Measurements from ENCODE around the gene THYN1. TPM values are rescaled to one million over a fixed set of nuclear protein-coding genes. Genes with fewer than 3 reads are reported as not detected.

Gene THYN1
- total RNA-seq, 8 experiments from 2014 or later: 45.7 to 97.0 (median 70.3) TPM

DNA sequence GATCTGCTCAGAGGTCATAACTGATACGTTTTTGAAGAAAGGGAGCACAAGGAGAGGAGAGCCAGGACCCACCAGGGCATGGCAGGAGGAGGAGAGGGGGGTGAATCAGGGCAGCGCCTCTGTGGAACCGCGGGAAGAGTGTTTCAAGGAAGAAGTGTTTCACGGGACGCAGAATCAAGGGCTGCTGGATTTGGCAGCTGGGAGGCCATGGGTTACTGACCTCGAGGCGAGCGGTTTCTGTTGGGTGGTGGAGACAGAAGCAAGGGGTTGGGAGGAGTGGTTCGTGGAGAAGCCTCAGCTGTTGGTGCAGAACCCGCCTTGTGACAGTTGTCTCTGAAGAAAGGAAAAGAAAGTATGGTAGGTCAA, 15.6 kb downstream of the THYN1 start:
- no peak for ATAC-seq (replicated peaks in 6 of 8)
- H3K4me3 ChIP-seq: no peak overlapping the region
- in situ Hi-C loops (cut with MboI; ENCODE audit: low pct_unique_long_range_greater_than_20kb in 2 of 9, low sequenced_read_pairs in 9 of 9, unreplicated experiment in 9 of 9): loop anchor here in 1 of 9 experiments (25.0 kb wide), 1 partner anchor 300 kb away; no protein-coding TSS in a partner anchor
- 80 to 93% (median 83%) methylated on average over 1 to 11 of the region's 11 CpGs; no CpG with 5 or more reads in 2 of the 10 experiments for WGBS, 10 experiments
- H3K27ac ChIP-seq: no peak overlapping the region
- H3K4me1 ChIP-seq (replicated peaks in 1 of 2): no peaks in the 10 kb centered on the region

DNA sequence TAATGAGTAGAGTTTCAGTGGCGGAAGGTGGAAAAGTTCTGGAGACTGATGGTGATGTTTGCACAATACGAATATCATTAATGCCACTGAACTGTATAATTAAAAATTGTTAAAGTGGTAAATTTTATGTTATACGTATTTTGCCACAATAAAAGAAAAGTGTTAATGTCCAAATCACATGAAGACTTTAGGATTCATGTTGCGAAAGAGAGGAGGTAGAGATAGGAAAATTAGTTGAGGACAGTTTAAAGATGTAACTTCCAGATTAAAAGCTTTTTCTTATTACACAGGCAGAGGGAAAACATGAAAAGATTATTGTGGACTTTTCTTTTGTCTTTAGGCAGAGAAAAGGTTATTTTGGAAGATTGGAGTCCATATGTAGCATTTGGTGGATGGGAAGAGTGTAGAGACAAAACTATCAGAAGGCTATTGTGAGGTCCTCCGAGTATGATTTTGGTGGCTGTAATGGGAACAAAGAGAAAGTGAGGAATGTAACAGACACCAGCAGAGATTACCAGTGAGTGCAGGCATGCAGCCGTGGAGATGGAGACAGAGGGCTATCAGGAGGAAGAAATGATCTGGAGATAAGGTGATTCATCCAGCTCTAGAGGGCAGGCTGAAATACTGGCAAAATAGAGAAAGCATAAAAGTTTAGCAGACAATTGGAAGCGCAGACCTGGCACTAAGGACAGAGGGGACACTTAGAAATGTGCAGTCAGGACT, 16.2 kb downstream of the THYN1 start:
- Histone ChIP-seq H3K27ac (no peak overlapping the region), H3K4me1 (replicated peaks in 1 of 2) (no peaks in the 10 kb centered on the region), H3K4me3 (no peak overlapping the region)
- in situ Hi-C loops (cut with MboI; ENCODE audit: low pct_unique_long_range_greater_than_20kb in 2 of 9, low sequenced_read_pairs in 9 of 9, unreplicated experiment in 9 of 9): loop anchor here in 1 of 9 experiments (25.0 kb wide), 1 partner anchor 300 kb away; no protein-coding TSS in a partner anchor
- ATAC-seq (replicated peaks in 6 of 8): no peak
- 83 to 100% (median 90%) methylated on average over 4 to 7 of the region's 7 CpGs for WGBS, 10 experiments

DNA sequence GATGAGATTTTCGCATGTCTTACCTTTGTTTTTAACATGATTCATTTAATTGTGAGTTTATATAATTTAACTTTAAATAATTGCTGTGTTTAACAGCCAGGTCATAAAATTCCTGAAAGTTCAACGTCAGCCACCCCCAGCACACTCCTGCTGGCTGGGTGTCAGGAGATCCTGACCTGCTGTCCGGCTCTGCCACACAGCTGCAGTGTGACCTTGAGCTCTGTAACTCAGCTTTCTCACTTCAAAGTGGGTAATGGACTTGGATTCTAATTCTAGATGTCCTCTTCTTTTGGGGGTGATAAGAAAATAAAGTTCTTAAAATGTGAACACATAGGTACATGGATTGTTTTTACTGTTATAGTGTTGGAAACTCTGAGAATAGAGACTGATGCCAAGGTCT, 17.8 kb downstream of the THYN1 start:
- Histone ChIP-seq H3K27ac (no peak overlapping the region), H3K4me1 (replicated peaks in 1 of 2) (no peaks in the 10 kb centered on the region), H3K4me3 (no peak overlapping the region)
- 83 to 100% (median 90%) methylated on average over 1 to 3 of the region's 3 CpGs; no CpG with 5 or more reads in 3 of the 10 experiments for WGBS, 10 experiments
- in situ Hi-C loops (cut with MboI; ENCODE audit: low pct_unique_long_range_greater_than_20kb in 2 of 9, low sequenced_read_pairs in 9 of 9, unreplicated experiment in 9 of 9): loop anchor here in 1 of 9 experiments (25.0 kb wide), 1 partner anchor 298 kb away; no protein-coding TSS in a partner anchor
- ATAC-seq (replicated peaks in 6 of 8): no peak

DNA sequence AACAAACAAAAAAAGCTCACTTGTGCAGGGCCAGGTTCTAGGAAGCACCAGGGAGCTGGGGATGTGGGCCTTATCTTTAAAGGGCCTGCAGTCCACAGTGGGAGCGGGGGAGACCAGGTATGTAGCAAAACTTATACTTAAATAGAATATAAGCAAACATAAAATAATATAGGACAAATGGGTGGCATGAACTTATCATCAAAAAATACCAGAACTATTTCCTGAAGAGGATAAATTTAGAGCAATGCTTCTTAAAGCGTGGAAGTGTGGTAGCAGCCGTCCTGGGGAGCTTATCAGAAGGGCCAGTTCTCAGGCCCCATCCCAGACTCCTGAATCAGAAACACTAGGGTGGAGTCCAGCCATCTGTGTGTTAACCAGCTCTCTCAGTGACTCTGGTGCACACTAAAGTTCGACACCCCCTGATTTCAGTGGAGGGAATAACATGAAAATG, 19.4 kb downstream of the THYN1 start:
- in situ Hi-C loops (cut with MboI; ENCODE audit: low pct_unique_long_range_greater_than_20kb in 2 of 9, low sequenced_read_pairs in 9 of 9, unreplicated experiment in 9 of 9): loop anchor here in 1 of 9 experiments (25.0 kb wide), 1 partner anchor 296 kb away; no protein-coding TSS in a partner anchor
- Histone ChIP-seq H3K4me3 (no peak overlapping the region), H3K27ac (no peak overlapping the region), H3K4me1 (replicated peaks in 1 of 2) (no peaks in the 10 kb centered on the region)
- WGBS, 10 experiments: 80 to 100% (median 92%) methylated on average over 1 to 3 of the region's 4 CpGs; no CpG with 5 or more reads in 1 of the 10 experiments
- ATAC-seq (replicated peaks in 6 of 8): peak in 1 of 8 experiments; percentile 24

DNA sequence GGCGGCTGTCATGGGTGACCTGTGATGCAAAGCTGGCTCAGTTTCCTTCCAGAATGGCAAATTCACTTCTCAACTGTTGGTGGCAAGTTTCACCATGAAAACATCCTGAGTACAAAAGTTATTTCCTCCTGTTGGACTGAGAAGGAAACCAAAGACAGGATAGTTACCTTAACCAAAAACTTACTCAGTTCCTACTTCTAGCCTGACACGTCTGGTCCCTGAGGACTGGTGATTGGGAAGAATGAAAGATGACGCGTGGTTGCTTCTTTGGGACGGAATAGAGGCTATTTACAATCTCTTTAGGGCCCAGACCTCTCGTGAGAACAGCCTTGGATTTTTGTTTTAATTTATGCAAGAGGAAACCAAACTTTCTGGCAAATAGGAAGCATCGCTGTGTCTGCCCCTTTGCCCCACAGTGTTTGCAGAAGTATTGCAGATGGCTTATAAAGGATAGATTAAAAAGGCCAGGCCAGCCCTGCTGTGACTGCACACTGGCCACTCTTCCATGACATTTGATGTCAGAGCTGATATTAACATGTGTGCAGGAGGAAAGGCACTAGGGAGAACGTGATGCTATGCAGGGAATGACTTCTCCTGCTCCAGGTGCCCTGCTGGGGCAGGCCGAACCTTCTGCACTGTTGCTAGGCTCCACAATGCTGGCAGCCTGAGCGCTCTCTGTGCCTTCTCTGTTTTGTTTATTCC, 21.0 kb downstream of the THYN1 start:
- in situ Hi-C loops (cut with MboI; ENCODE audit: low pct_unique_long_range_greater_than_20kb in 2 of 9, low sequenced_read_pairs in 9 of 9, unreplicated experiment in 9 of 9): loop anchor here in 1 of 9 experiments (25.0 kb wide), 1 partner anchor 295 kb away; no protein-coding TSS in a partner anchor
- no peak overlapping the region for H3K27ac ChIP-seq
- ATAC-seq (replicated peaks in 6 of 8): no peak
- 67 to 100% (median 86%) methylated on average over 1 to 7 of the region's 10 CpGs; no CpG with 5 or more reads in 1 of the 10 experiments for WGBS, 10 experiments
- H3K4me3 ChIP-seq: no peak overlapping the region
- peaks cover 0 to under 1% of the 10 kb centered on the region in 2 donors for H3K4me1 ChIP-seq (replicated peaks in 1 of 2)

DNA sequence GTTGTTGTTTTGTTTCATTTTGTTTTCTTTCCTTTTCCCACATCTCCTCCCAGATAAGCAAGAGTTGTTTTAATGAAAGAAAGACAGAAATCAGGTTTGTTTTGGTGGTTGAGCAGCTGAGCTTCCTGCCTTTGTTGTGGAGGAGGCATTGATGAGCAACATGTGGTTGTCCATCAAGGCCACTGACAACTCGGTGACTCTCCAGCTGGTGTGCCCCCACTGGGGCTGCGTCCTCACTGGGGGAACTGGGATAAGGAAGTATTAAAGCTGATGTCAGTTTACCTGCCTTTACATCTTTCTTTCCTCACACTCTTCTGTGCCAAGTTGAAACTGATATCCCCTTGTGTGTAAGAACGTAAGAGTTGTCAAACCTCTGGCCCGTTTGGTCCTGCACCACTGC, 22.8 kb downstream of the THYN1 start:
- no peak overlapping the region for H3K4me3 ChIP-seq
- no peak for ATAC-seq (replicated peaks in 6 of 8)
- in situ Hi-C loops (cut with MboI; ENCODE audit: low pct_unique_long_range_greater_than_20kb in 2 of 9, low sequenced_read_pairs in 9 of 9, unreplicated experiment in 9 of 9): loop anchor here in 1 of 9 experiments (25.0 kb wide), 1 partner anchor 293 kb away; no protein-coding TSS in a partner anchor
- 71 to 100% (median 79%) methylated on average over 1 to 4 of the region's 4 CpGs; no CpG with 5 or more reads in 2 of the 10 experiments for WGBS, 10 experiments
- H3K27ac ChIP-seq: no peak overlapping the region
- peaks cover 6 to 12% of the 10 kb centered on the region in 2 donors for H3K4me1 ChIP-seq (replicated peaks in 1 of 2)

DNA sequence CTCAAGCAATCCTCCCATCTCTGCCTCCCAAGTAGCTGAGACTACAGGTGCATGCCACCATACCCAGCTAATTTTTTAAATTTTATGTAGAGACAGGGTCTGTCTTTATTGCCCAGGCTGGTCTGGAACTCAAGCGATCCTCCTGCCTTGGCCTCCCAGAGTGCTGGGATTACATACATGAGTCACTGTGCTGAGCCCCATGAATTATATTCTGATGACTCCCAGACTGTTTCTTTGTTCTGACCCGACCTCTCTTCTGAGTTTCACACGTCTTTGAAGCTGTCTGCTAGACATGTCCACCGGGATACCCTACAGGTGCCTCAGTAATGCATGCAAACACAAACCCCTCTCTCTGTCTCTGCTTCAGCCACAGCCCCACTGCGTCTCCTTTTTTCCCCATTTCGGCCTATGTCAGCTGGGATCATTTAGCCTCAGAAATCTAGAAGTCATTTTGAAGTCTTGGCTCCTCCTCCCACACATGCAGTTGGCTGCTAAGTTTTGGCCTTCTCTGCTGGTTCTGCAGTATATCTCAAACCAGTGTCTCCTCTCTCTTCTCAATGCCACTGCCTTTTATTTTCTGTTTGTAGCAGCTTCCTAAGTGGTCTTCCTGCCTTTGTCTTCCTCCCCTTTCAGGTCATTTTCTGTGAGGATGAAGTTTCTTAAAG, 23.9 kb downstream of the THYN1 start:
- peak in 2 of 8 experiments; percentile 7 for ATAC-seq (replicated peaks in 6 of 8)
- in situ Hi-C loops (cut with MboI; ENCODE audit: low pct_unique_long_range_greater_than_20kb in 2 of 9, low sequenced_read_pairs in 9 of 9, unreplicated experiment in 9 of 9): loop anchor here in 1 of 9 experiments (25.0 kb wide), 1 partner anchor 292 kb away; no protein-coding TSS in a partner anchor
- Histone ChIP-seq H3K27ac (no peak overlapping the region), H3K4me1 (replicated peaks in 1 of 2) (peaks cover 6 to 12% of the 10 kb centered on the region in 2 donors), H3K4me3 (no peak overlapping the region)
- 20 to 71% (median 45%) methylated on average over 1 to 6 of the region's 6 CpGs; no CpG with 5 or more reads in 2 of the 10 experiments for WGBS, 10 experiments

DNA sequence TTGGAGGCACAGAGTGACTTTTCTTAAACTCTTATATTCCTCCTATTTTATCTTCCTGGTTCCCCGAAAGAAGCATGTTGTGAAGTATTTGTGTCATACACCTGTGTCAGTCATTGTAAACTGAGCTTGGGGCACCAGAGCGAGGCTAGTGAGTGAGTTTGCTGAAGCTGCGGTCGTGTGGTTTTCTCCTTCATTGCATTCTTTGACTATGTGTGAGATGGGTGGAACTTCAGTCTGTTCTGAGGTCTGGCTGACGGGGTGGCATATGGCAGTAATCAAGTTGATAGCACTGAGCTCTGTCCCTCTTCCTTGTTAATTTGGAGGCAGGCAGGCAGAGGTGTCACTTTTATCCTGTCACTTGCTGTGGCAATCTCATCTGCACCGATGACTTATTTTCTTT, 24.5 kb downstream of the THYN1 start:
- Histone ChIP-seq H3K4me1 (replicated peaks in 1 of 2) (peaks cover 6 to 12% of the 10 kb centered on the region in 2 donors), H3K27ac (no peak overlapping the region), H3K4me3 (no peak overlapping the region)
- in situ Hi-C loops (cut with MboI; ENCODE audit: low pct_unique_long_range_greater_than_20kb in 2 of 9, low sequenced_read_pairs in 9 of 9, unreplicated experiment in 9 of 9): loop anchor here in 1 of 9 experiments (25.0 kb wide), 1 partner anchor 291 kb away; no protein-coding TSS in a partner anchor
- 3 to 100% (median 57%) methylated on average over 1 to 5 of the region's 6 CpGs; no CpG with 5 or more reads in 1 of the 10 experiments for WGBS, 10 experiments
- ATAC-seq (replicated peaks in 6 of 8): peak in 1 of 8 experiments; percentile 5

DNA sequence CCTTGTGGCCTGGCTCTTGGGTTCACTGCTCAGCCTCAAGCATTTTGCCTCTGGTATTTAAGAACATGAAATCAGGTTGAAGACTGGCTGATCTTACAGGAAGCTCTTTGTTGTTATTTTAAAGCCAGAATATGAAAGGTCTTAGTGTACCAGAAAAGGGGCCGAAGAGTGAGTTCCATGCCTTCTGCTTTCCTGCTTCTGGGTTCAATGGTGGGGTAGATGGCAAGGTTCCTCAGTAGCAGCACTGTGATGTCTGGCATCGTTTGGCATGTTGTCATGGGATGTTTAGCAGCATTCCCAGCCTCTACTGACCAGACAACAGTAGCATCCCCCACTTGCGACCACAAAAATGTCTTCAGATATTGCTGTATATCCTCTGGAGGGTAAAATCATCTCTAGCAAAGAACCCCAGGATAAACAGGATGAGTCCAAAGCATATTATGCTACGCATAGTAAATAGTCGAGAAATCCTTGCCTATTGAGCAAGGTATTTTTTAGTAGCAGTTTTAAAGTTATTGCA, 26.3 kb downstream of the THYN1 start:
- peaks cover 8 to 12% of the 10 kb centered on the region in 2 donors for H3K4me1 ChIP-seq (replicated peaks in 1 of 2)
- WGBS, 10 experiments: 64 to 100% (median 89%) methylated on average over 2 to 5 of the region's 5 CpGs; no CpG with 5 or more reads in 4 of the 10 experiments
- in situ Hi-C loops (cut with MboI; ENCODE audit: low pct_unique_long_range_greater_than_20kb in 2 of 9, low sequenced_read_pairs in 9 of 9, unreplicated experiment in 9 of 9): loop anchor here in 1 of 9 experiments (25.0 kb wide), 1 partner anchor 290 kb away; no protein-coding TSS in a partner anchor
- no peak overlapping the region for H3K27ac ChIP-seq
- H3K4me3 ChIP-seq: no peak overlapping the region
- no peak for ATAC-seq (replicated peaks in 6 of 8)

DNA sequence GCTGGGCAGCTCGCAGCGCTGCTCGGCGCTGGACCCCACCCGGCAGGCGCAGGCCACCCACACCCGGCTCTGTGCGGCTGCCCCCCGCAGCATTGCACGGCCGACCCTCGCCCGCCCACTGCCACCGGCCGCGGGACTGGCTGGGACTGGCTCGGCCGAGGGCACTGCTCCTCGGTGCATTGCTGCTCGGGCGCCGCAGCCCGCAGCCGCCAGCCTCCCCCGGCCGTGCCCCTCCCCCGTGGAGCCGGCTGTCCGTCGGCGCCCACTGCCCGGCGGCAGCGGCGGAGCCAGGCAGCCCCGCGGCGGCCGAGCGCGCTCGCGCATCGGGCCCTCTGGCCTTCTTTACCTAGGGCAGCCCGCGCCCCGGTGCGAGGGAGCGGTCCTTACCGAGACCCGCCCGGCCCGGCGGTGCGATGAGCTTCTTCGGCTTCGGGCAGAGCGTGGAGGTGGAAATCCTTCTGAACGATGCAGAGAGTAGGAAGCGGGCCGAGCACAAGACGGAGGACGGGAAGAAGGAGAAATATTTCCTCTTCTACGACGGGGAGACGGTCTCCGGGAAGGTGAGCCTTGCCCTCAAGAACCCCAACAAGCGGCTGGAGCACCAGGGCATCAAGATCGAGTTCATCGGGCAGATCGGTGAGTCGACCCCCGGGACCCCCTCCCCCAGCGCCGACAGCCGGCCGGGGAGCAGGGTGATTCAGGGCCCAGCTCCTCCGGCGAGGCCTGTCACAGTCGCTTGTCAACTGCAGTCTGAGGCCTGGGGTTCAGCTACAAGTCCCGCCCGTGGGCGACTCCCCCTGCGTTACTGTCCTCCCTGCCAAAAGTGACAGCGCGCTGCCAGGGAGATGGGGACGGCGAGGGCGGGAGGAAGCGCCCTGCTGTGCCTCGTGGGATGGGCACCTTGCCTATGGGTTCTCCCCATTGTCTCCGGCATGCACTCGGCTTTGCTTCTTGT, 28.2 kb downstream of the THYN1 start:
- WGBS, 10 experiments: 0 to 17% (median 0%) methylated on average over 1 to 20 of the region's 93 CpGs; no CpG with 5 or more reads in 3 of the 10 experiments
- in situ Hi-C loops (cut with MboI; ENCODE audit: low pct_unique_long_range_greater_than_20kb in 2 of 9, low sequenced_read_pairs in 9 of 9, unreplicated experiment in 9 of 9): loop anchor here in 1 of 9 experiments (25.0 kb wide), 1 partner anchor 288 kb away; no protein-coding TSS in a partner anchor
- Histone ChIP-seq H3K4me3 (peak overlapping the region; percentile 61 to 93 (median 62)), H3K27ac (peak overlapping the region; percentile 80 to 86), H3K4me1 (replicated peaks in 1 of 2) (peaks cover 8 to 12% of the 10 kb centered on the region in 2 donors)
- peak; percentile 5 to 62 (median 12) for ATAC-seq (replicated peaks in 6 of 8)

All from motor neuron (in vitro differentiated cells).